Kidney (tissue), 14 donors: Measurements from ENCODE around the gene SLC7A8. TPM values are rescaled to one million over a fixed set of nuclear protein-coding genes. Genes with fewer than 3 reads are reported as not detected.

ENCODE experiments used
- DNase-seq, 5 donors: peaks; one replicate each; pipeline ENCODE4 v3.0.0-alpha.2; 2013 to 2020
- FAIRE-seq: peaks from 2 replicates; lab custom pipeline; 2012; peaks lifted over from hg19 to GRCh38; lab: Jason Lieb, UNC
- H3K27ac ChIP-seq, 2 donors: one replicate each; pipeline ENCODE4 v1.7.0; 2013; ENCODE audit warnings: low read depth in 2 of 2, low read length in 2 of 2, inconsistent platforms in 1 of 2
- H3K27me3 ChIP-seq: one replicate; pipeline ENCODE4 v1.7.1; 2013; ENCODE audit warnings: low read length, inconsistent platforms; ENCODE audit not compliant: control insufficient read depth, insufficient read depth
- H3K36me3 ChIP-seq, 3 donors: one replicate each; pipeline versions ENCODE4 v1.7.0 to v1.7.1; 2013; ENCODE audit warnings: low read length in 3 of 3, control low read depth in 1 of 3, inconsistent platforms in 1 of 3; ENCODE audit not compliant: insufficient read depth in 3 of 3, control insufficient read depth in 2 of 3
- H3K4me1 ChIP-seq, 3 donors: one replicate each; pipeline versions ENCODE4 v1.7.0 to v1.7.1; 2013; ENCODE audit warnings: low read length in 3 of 3, inconsistent platforms in 1 of 3, low read depth in 1 of 3; ENCODE audit not compliant: control insufficient read depth in 2 of 3, insufficient read depth in 2 of 3
- H3K4me3 ChIP-seq, 3 donors: one replicate each; pipeline versions ENCODE4 v1.7.0 to v1.8.1; 2013; ENCODE audit warnings: low read length in 3 of 3, control low read depth in 1 of 3, inconsistent platforms in 1 of 3
- H3K9ac ChIP-seq, 3 donors: one replicate each; pipeline versions ENCODE4 v1.7.0 to v1.7.1; 2013; ENCODE audit warnings: low read length in 3 of 3, control low read depth in 1 of 3, inconsistent platforms in 1 of 3
- H3K9me3 ChIP-seq, 3 donors: one replicate each; pipeline versions ENCODE4 v1.7.0 to v1.7.1; 2013; ENCODE audit warnings: low read length in 3 of 3, control low read depth in 1 of 3, inconsistent platforms in 1 of 3; ENCODE audit not compliant: control insufficient read depth in 2 of 3, insufficient read depth in 1 of 3
- intact Hi-C: fragments of 100-400 bp; cut with DNase I; formaldehyde crosslinking; loops from one replicate; pipeline ENCODE4 v1.11.1; 2022
- polyA plus RNA-seq: library from polyadenylated mRNA; stranded (reverse); fragments of 350-450 nt; fragmentation: Illumina TruSeq; extraction: RNeasy Lipid Tissue Mini Kit (QIAGEN cat#74804); gene quantifications from one replicate; pipeline ENCODE4 v1.2.3, GENCODE V29; 2014; ENCODE audit warnings: low read depth, low replicate concordance; ENCODE audit not compliant: insufficient read depth
- total RNA-seq: library from RNA; stranded (reverse); fragmentation: NEBNext Ultra II Directional; extraction: Animal tissue kit (Norgen Biotek cat#: 25700); gene quantifications from one replicate; pipeline ENCODE4 v1.2.1, GENCODE V29; 2021
- TF ChIP-seq, protein P1 (sequence below): IDR thresholded peaks from 3 replicates; pipeline ENCODE4 v1.5.1; 2012; ENCODE audit warnings: mild to moderate bottlenecking, moderate library complexity, borderline replicate concordance; ENCODE audit not compliant: insufficient read depth; ENCODE audit errors: extremely low read depth
- donor health status: control.
- donor health status: control.
- donor health status: control.
- donor health status: control.
- donor health status: control.
- donor health status: DM: yes; HTN: yes; CAD: no.
- donor health status: Normal renal cell carcinoma (clear cell type).

The SLC7A8 gene
- total and polyA plus RNA-seq, 2 donors from 2014 or later: 22.9 to 210 TPM

DNA sequence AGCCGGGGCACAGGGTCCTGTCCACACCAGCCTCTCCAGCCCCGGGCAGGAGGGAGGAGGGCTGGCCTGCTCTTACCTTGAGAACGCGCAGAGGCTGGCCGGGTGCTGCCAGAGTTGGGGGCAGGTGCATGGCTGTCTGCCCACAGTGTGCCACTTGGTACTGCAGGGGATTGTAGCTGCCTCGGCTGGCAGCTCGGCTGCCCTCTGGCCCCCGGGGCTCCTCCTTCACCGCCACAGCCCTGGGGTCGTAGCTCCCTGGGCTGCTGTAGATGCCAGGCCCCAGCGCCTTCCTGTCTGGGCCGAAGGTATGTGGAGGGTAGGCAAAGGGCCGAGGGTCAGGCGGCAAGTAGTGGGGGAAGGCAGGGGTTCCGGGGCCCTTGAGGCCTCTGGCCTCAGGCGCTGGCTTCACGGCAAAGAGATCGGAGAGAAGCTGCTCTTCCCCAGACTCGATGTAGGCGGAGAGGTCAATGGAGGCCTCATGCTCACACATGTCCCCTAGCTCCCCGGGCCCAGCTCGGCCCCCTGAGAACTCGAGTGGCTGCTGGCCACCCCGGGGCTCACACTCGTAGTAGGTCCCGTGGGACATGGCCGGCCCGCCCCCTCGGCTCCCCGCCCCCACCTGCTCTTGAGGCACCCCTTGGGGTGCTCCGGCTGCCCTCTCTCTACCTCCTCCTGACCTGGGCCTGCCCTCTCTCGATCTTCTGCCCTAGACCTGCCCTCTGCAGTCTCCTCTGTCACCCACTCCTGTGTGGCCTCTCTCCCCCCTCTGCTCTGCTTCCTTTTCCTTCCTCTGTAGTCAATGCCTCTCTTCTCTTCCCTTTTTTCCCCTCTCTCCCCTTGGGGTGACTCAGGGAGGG lies 64.7 kb downstream of the SLC7A8 start, which contains the start of gene CEBPE:
CEBPE (minus strand) TSS at position 750 of the 857 bp plus-strand sequence; CDS start at position 586, 164 bp downstream.
- Histone ChIP-seq H3K9me3 (no peaks in the 10 kb centered on the region), H3K4me3 (no peak within 1 kb of the TSS), H3K27ac (no peak within 1 kb of the TSS), H3K27me3 (no peaks in the 10 kb centered on the region), H3K36me3 (no peaks in the 10 kb centered on the region), H3K4me1 (peaks cover 5 to 8% (median 5%) of the 10 kb centered on the region in 3 donors), H3K9ac (no peak within 1 kb of the TSS)
- intact Hi-C loops: no loop called here
- DNase-seq: peak in 2 of 5 donors; percentile 50 to 74
- TF ChIP-seq, protein P1, sequence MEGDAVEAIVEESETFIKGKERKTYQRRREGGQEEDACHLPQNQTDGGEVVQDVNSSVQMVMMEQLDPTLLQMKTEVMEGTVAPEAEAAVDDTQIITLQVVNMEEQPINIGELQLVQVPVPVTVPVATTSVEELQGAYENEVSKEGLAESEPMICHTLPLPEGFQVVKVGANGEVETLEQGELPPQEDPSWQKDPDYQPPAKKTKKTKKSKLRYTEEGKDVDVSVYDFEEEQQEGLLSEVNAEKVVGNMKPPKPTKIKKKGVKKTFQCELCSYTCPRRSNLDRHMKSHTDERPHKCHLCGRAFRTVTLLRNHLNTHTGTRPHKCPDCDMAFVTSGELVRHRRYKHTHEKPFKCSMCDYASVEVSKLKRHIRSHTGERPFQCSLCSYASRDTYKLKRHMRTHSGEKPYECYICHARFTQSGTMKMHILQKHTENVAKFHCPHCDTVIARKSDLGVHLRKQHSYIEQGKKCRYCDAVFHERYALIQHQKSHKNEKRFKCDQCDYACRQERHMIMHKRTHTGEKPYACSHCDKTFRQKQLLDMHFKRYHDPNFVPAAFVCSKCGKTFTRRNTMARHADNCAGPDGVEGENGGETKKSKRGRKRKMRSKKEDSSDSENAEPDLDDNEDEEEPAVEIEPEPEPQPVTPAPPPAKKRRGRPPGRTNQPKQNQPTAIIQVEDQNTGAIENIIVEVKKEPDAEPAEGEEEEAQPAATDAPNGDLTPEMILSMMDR: no peak
- FAIRE-seq: no peak

DNA sequence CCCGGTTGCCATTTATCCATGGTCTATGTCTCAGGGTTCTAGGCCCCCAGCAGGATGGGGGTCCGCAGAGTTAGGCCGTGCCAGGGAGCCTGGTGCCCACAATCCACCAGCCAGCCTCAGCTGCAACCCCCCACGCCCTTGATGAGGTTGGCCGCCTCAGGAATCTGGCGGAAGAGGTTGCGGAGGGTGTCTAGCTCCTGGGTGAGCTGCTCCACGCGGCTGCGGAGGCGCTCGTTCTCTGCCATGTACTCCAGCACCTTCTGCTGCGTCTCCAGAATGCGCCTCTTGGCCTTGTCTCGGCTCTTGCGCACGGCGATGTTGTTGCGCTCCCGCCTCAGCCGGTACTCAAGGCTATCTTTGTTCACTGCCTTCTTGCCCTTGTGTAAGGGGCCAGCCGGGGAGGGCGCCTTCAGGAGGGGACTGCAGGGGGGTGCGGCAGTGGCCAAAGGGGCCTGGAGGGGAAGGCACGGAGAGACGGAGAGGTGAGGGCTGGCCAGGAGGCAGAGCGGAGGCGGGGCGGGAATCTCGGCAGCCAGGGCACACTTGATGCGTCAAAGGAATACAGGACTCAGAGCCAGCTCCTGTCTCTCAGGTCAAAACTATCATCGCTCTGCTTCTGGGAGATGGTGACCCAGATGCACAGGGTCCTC lies 66.0 kb downstream of the SLC7A8 start:
- intact Hi-C loops: no loop called here
- Histone ChIP-seq H3K27ac (no peak overlapping the region), H3K36me3 (no peaks in the 10 kb centered on the region), H3K9ac (no peak overlapping the region), H3K4me3 (no peak overlapping the region), H3K27me3 (no peaks in the 10 kb centered on the region), H3K9me3 (no peaks in the 10 kb centered on the region), H3K4me1 (peaks cover 5 to 8% (median 5%) of the 10 kb centered on the region in 3 donors)
- TF ChIP-seq, protein P1: no peak
- DNase-seq: peak; percentile 45 to 72 (median 60)
- FAIRE-seq: no peak

DNA sequence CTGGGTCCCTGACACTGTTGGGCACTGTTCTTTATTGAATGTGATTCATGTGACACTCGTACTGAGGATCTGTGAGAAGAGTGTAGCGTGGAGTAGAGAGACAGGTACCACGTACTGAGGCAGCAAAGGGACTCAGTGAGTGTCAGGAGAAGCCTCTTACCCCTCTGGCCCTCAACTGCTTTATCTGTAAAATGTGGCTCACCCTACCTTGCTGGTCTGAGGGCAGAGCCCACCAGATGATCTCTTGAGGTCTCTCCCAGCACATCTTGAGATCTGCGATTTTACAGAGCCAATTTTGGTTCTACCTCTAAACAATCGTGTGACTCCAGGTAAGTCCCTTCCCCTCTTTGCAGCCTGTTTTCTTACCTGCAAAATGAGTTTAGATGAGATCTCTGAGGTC lies 67.5 kb downstream of the SLC7A8 start:
- intact Hi-C loops: no loop called here
- no peak for FAIRE-seq
- Histone ChIP-seq H3K4me1 (peaks cover 0 to under 1% (median 0%) of the 10 kb centered on the region in 3 donors), H3K9ac (no peak overlapping the region), H3K4me3 (no peak overlapping the region), H3K9me3 (no peaks in the 10 kb centered on the region), H3K27me3 (no peaks in the 10 kb centered on the region), H3K27ac (no peak overlapping the region), H3K36me3 (no peaks in the 10 kb centered on the region)
- DNase-seq: peak in 1 of 5 donors; percentile 1
- TF ChIP-seq, protein P1: no peak
